ENCODE results near the gene FAM169A. TPM values are rescaled to one million over a fixed set of nuclear protein-coding genes. Genes with fewer than 3 reads are reported as not detected.
A peak's percentile ranks its signal among the peaks of the same experiment; 100 is the strongest.
"Not testable (repeated sequence)": the region's sequence is repeated elsewhere in the genome, so short reads cannot be mapped to it uniquely, and the experiment has no call there.

Gene FAM169A, protein sequence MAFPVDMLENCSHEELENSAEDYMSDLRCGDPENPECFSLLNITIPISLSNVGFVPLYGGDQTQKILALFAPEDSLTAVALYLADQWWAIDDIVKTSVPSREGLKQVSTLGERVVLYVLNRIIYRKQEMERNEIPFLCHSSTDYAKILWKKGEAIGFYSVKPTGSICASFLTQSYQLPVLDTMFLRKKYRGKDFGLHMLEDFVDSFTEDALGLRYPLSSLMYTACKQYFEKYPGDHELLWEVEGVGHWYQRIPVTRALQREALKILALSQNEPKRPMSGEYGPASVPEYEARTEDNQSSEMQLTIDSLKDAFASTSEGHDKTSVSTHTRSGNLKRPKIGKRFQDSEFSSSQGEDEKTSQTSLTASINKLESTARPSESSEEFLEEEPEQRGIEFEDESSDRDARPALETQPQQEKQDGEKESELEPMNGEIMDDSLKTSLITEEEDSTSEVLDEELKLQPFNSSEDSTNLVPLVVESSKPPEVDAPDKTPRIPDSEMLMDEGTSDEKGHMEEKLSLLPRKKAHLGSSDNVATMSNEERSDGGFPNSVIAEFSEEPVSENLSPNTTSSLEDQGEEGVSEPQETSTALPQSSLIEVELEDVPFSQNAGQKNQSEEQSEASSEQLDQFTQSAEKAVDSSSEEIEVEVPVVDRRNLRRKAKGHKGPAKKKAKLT
- total RNA-seq: 10 to 100 TPM; 10.2 to 11.6 TPM

DNA sequence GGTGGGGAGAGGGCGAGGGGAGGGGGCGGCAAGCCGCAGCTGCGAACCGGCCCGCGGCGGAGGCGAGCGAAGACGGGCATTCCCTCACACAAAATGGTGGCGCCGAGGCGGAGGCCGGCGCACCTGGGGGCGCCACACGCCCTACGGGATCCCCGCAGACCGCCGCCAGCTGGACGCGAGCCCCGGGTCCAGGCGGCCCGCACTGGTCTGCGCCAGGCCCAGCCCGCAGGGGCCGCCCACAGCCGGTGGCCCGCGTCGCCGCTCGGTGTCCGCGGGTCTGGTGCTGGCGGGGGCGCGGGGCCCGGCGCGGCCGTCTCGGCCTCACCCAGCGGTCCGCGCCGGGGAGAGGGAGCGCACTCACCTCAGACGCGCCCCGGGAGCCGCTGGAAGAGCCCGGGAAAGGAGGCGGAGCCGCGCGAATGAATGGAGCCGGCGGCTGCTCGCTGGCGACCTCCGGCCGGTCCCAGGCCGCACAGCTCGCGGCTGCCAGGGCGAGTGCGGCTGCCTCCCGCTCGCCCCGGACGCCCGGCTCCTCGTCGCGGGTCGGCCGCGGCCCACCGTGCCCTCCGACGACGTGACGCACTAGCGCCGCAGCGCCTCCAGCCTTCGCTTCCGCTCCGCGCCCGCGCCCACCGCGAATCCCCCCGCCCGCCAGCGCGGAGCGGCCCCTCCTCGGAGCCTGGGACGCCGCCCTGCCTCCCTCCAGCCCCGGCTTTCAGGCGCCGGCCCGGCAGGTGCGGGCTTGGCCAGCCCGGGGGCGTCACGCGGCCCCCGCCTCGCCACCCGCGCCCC lies at the start of gene FAM169A:
Gene FAM169A, minus strand, starts transcription at position 584 of the 792 bp plus-strand sequence. CDS start 24,711 bp downstream, outside the sequence.
- POLR2A ChIA-PET: no interaction called here

DNA sequence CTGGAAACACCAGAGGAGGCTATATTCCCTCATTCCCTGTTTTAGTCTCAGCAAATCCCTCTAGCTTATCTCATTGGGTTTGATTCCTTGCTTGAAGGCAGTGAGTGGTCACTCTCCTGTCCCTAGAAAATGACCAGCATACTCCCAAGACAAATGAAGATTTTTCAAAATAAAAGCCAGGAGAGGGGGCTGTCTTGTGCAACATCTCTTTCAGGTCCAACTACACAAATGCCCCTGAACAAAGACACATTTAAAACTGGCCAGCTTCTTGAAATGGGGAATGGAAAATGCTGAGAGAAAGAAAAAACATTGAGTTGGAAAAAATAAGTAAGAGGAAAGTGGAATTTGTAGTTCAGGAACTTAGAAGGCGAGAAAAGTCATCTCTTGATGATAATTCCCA lies 49.3 kb upstream of the FAM169A start:
- DNase-seq (no peak), ATAC-seq (ENCODE audit: low read depth) (no peak)
- Mint-ChIP-seq H3K9me3 (no peaks in the 10 kb centered on the region), H3K4me3 (no peak overlapping the region), H3K4me1 (no peaks in the 10 kb centered on the region), H3K27ac (no peak overlapping the region), H3K27me3 (peaks cover 12% of the 10 kb centered on the region), H3K36me3 (no peaks in the 10 kb centered on the region)
- POLR2A ChIA-PET: no interaction called here

More for the DNA sequence above, at the start of gene FAM169A:
- DNase-seq (peak; percentile 72), ATAC-seq (ENCODE audit: low read depth) (peak; percentile 77)
- Mint-ChIP-seq H3K9me3 (no peaks in the 10 kb centered on the region), H3K4me3 (peak within 1 kb of the TSS; percentile 91), H3K4me1 (peaks cover 12% of the 10 kb centered on the region), H3K27ac (peak within 1 kb of the TSS; percentile 83), H3K27me3 (peaks cover 2% of the 10 kb centered on the region), H3K36me3 (peaks cover 4% of the 10 kb centered on the region)

DNA sequence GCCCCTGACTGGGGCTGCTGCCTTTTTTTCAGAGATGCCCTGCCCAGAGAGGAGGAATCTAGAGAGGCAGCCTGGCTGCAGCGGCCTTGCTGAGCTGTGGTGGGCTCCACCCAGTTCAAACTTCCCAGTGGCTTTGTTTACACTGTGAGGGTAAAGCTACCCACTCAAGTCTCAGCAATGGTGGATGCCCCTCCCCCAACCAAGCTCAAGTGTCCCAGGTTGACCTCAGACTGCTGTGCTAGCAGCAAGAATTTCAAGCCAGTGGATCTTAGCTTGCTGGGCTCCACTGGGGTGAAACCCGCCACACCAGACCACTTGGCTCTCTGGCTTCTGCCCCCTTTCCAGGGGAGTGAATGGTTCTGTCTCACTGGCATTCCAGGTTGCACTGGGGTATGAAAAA lies 45.2 kb upstream of the FAM169A start:
- ATAC-seq (ENCODE audit: low read depth); H3K4me1 Mint-ChIP-seq; H3K9me3 Mint-ChIP-seq; H3K27ac Mint-ChIP-seq; H3K36me3 Mint-ChIP-seq; DNase-seq; POLR2A ChIA-PET; H3K4me3 Mint-ChIP-seq: not testable (repeated sequence)
- peaks cover 17% of the 10 kb centered on the region for H3K27me3 Mint-ChIP-seq

DNA sequence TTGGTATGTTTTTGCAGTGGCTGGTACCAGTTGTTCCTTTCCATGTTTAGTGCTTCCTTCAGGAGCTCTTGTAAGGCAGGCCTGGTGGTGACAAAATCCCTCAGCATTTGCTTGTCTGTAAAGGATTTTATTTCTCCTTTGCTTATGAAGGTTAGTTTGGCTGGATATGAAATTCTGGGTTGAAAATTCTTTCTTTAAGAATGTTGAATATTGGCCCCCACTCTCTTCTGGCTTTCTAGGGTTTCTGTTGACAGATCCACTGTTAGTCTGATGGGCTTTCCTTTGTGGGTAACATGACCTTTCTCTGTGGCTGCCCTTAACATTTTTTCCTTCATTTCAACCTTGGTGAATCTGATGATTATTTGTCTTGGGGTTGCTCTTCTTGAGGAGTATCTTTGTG lies 43.7 kb upstream of the FAM169A start:
- ATAC-seq (ENCODE audit: low read depth); H3K9me3 Mint-ChIP-seq; DNase-seq; H3K36me3 Mint-ChIP-seq; H3K4me1 Mint-ChIP-seq; H3K4me3 Mint-ChIP-seq; POLR2A ChIA-PET; H3K27ac Mint-ChIP-seq: not testable (repeated sequence)
- peaks cover 16% of the 10 kb centered on the region for H3K27me3 Mint-ChIP-seq

DNA sequence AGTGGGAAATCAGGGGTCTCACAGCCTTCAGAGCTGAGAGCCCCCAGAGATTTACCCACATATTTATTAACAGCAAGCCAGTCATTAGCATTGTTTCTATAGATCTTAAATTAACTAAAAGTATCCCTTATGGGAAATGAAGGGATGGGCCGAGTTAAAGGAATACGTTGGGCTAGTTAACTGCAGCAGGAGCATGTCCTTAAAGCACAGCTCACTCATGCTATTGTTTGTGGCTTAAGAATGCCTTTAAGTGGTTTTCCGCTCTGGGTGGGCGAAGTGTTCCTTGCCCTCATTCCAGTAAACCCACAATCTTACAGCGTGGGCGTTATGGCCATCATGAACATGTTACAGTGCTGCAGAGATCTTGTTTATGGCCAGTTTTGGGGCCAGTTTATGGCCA lies 42.0 kb upstream of the FAM169A start:
- H3K27me3 Mint-ChIP-seq: peaks cover 11% of the 10 kb centered on the region
- H3K27ac Mint-ChIP-seq; POLR2A ChIA-PET; ATAC-seq (ENCODE audit: low read depth); H3K4me3 Mint-ChIP-seq; H3K4me1 Mint-ChIP-seq; H3K9me3 Mint-ChIP-seq; DNase-seq; H3K36me3 Mint-ChIP-seq: not testable (repeated sequence)

DNA sequence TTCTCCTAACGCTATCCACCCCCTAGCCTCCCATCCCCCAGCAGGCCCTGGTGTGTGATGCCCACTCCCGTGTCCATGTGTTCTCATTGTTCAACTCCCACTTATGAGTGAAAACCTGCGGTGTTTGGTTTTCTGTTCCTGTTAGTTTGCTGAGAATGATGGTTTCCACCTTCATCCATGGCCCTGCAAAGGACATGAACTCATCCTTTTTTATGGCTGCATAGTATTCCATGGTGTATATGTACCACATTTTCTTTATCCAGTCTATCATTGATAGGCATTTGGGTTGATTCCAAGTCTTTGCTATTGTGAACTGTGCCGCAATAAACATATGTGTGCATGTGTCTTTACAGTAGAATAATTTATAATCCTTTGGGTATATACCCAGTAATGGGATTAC lies 38.5 kb upstream of the FAM169A start:
- H3K36me3 Mint-ChIP-seq; H3K4me1 Mint-ChIP-seq; H3K27me3 Mint-ChIP-seq; DNase-seq; H3K9me3 Mint-ChIP-seq; ATAC-seq (ENCODE audit: low read depth); H3K27ac Mint-ChIP-seq; H3K4me3 Mint-ChIP-seq: not testable (repeated sequence)
- POLR2A ChIA-PET: interaction anchor here (0.6 kb wide), 1 partner anchor 138 kb away, joined by 3 read pairs; the partner anchor contains the start of gene GFM2

DNA sequence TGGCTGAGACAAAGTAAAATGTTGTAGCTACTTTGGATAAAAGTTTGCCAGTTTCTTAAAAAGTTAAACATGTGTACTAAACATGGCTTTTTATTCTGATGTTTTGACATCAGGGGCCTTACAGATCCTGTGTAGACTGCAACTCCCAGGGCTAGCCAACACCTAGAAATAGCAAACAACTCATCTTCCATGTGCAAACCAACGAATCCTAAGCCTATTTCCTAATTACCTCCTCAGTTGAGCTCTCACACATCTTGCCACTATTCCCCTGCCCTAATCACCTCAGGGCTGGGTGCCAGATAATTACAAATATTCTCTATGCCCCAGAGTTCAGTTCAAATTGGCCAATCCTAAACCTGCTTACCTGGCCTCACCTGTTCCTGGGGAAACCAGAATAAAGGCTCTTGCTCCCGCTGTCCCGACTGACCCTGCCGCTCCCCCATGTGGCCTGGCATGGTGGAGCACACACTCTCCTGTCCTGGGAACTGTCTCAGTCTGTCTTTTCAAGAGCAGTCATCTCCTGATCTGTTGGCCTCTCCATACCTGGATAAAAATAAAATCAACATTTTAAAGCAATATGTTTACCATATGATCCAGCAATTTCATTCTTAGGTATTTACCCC lies 37.1 kb upstream of the FAM169A start:
- POLR2A ChIA-PET: no interaction called here
- H3K27ac Mint-ChIP-seq: no peak overlapping the region
- ATAC-seq (ENCODE audit: low read depth): peak; percentile 60
- H3K4me3 Mint-ChIP-seq: no peak overlapping the region
- peak; percentile 33 for DNase-seq
- no peaks in the 10 kb centered on the region for H3K4me1 Mint-ChIP-seq
- no peaks in the 10 kb centered on the region for H3K27me3 Mint-ChIP-seq
- no peaks in the 10 kb centered on the region for H3K36me3 Mint-ChIP-seq
- H3K9me3 Mint-ChIP-seq: no peaks in the 10 kb centered on the region

DNA sequence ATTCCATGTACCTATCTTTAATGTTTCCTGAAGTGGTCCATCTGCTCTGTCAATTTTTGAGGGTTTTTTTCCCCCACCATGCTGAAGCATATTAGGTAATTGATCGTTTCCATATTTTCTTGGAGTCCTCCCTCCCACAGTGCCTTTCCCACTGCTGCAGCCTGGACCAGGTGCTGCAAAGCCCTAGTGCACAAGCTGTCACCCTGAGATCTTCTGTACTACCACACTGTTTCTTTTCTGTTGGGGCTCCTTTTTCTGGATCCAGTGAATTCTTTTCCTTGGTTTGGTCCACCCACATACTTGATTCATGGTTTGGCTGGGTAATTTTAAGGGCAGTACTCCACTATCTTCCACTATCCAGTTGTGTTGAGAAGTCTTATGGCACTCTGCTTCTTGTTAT lies 30.9 kb upstream of the FAM169A start:
- POLR2A ChIA-PET: no interaction called here
- no peak overlapping the region for H3K27ac Mint-ChIP-seq

DNA sequence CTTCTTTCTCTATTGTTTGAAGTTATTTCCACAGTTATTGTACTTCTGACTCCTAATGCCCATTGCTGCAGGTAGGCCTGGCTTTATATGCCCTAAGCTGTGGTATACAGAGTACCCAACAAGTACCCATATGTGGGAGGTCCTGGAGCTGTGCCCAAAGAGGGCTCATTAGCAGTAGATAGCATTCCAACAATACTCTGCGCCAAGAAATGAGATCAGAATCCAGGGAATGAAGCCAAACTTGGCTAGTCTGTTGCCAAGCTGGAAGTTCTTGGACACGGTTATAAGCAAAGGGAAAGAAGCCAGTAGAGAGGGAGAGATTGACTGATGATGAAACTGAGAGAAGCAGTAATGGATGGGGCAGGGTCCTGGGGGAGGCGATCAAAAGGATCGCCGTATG lies 29.7 kb upstream of the FAM169A start:
- ATAC-seq (ENCODE audit: low read depth): no peak
- H3K4me1 Mint-ChIP-seq: no peaks in the 10 kb centered on the region
- POLR2A ChIA-PET: no interaction called here
- no peak overlapping the region for H3K27ac Mint-ChIP-seq
- peaks cover 2% of the 10 kb centered on the region for H3K9me3 Mint-ChIP-seq
- DNase-seq: no peak
- H3K27me3 Mint-ChIP-seq: peaks cover 2% of the 10 kb centered on the region
- H3K4me3 Mint-ChIP-seq: no peak overlapping the region
- H3K36me3 Mint-ChIP-seq: no peaks in the 10 kb centered on the region

More for the DNA sequence above, 30.9 kb upstream of the FAM169A start:
- ATAC-seq (ENCODE audit: low read depth) (no peak), DNase-seq (no peak)
- H3K27me3 Mint-ChIP-seq: no peaks in the 10 kb centered on the region
- H3K4me3 Mint-ChIP-seq: no peak overlapping the region
- peaks cover 2% of the 10 kb centered on the region for H3K9me3 Mint-ChIP-seq
- H3K36me3 Mint-ChIP-seq: no peaks in the 10 kb centered on the region
- H3K4me1 Mint-ChIP-seq: no peaks in the 10 kb centered on the region

DNA sequence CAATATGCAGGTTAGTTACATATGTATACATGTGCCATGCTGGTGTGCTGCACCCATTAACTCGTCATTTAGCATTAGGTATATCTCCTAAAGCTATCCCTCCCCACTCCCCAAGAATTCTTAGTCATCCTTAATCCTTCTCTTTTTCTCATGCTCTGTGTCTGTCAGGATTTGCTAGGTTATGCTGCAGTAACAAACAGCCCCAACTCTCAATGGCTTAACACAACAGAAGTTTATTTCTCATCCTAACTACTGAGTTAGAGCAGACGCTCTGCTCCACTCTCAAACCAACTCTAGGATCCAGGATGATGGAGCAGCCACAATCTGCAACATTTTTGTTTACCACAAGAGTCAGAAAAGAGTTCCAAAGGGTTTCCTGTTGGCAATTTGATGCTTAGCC lies 28.2 kb upstream of the FAM169A start:
- no peak overlapping the region for H3K27ac Mint-ChIP-seq
- H3K27me3 Mint-ChIP-seq: peaks cover 5% of the 10 kb centered on the region
- ATAC-seq (ENCODE audit: low read depth) (no peak), DNase-seq (no peak)
- peaks cover 2% of the 10 kb centered on the region for H3K9me3 Mint-ChIP-seq
- no peak overlapping the region for H3K4me3 Mint-ChIP-seq
- POLR2A ChIA-PET: no interaction called here
- H3K4me1 Mint-ChIP-seq: no peaks in the 10 kb centered on the region
- no peaks in the 10 kb centered on the region for H3K36me3 Mint-ChIP-seq

DNA sequence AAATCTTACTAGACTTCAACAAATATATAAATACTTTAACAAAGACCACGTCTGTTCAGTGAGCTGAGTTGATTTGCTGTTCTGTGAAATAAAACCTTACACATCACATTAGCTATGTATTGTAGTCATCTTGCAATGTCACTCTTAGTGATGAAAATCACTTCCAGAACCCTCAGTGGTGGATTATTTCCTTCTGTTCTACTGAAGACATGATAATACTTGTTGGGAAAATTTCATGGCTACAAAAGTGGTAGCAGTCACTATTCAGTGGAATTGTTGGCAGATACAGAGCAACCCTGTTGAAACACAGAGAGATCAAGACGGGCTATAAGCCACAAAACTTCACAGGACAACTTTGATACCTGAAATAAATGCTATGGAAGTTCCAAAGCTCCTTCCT lies 26.7 kb upstream of the FAM169A start:
- ATAC-seq (ENCODE audit: low read depth): no peak
- no peaks in the 10 kb centered on the region for H3K36me3 Mint-ChIP-seq
- no peak overlapping the region for H3K4me3 Mint-ChIP-seq
- peaks cover 8% of the 10 kb centered on the region for H3K27me3 Mint-ChIP-seq
- H3K27ac Mint-ChIP-seq: no peak overlapping the region
- no peak for DNase-seq
- H3K9me3 Mint-ChIP-seq: peaks cover 2% of the 10 kb centered on the region
- POLR2A ChIA-PET: no interaction called here
- H3K4me1 Mint-ChIP-seq: peaks cover 1% of the 10 kb centered on the region

DNA sequence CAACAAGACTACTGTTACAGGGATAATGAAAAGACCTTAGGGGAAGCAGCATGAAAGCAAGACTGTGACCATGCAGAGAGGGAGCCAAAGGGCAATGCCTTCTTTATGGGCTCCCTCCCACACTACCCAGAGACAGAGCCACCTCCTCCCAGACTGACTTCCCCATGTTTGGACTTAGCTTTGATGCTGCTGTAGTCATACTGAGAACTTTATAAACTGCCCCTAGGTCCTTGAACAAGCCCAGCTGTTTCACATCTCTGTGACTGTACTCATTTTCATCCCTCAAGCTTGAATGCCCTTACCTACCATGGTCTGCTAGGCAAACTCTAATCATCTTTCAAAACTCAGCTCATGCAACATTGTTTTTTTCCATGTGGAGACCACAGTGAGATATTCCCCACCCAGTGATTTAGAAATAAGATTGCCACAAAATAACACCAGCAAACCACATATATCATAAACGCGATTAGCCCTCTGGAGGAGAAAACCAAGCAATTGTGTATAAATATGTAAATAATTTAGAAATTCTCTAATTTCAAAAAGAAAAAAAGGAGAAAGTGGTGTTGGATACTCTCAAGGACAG lies 23.4 kb upstream of the FAM169A start:
- no peak for ATAC-seq (ENCODE audit: low read depth)
- Mint-ChIP-seq H3K9me3 (peaks cover 2% of the 10 kb centered on the region), H3K27ac (no peak overlapping the region), H3K4me1 (peaks cover 1% of the 10 kb centered on the region), H3K27me3 (peaks cover 8% of the 10 kb centered on the region), H3K36me3 (no peaks in the 10 kb centered on the region), H3K4me3 (no peak overlapping the region)
- POLR2A ChIA-PET: no interaction called here
- DNase-seq: no peak

DNA sequence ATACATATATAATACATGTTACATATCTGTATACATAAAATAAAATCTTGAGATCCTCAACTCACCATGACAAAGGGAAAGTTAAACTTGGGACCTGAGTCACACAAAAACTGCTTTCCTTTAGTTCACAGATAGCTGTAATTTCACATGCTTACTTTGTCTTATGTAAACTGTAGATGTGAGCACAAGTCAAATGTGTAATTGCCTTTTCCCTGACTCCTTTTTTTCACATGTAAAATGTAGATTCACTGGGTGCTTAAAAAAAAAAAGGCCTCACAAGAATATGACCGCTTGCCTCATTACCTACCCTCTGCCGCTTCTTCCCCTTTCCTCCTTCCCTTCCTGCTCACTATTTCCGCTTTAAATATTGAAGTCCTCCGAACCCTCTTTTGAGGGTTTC lies 21.9 kb upstream of the FAM169A start:
- no peak overlapping the region for H3K27ac Mint-ChIP-seq
- no peak for DNase-seq
- H3K27me3 Mint-ChIP-seq: peaks cover 8% of the 10 kb centered on the region
- H3K4me1 Mint-ChIP-seq: peaks cover 1% of the 10 kb centered on the region
- H3K9me3 Mint-ChIP-seq: no peaks in the 10 kb centered on the region
- ATAC-seq (ENCODE audit: low read depth): no peak
- POLR2A ChIA-PET: no interaction called here
- H3K4me3 Mint-ChIP-seq: no peak overlapping the region
- H3K36me3 Mint-ChIP-seq: no peaks in the 10 kb centered on the region
